ENCODE measurements around the gene DPM2. TPM values are rescaled to one million over a fixed set of nuclear protein-coding genes. Genes with fewer than 3 reads are reported as not detected.

DPM2 gene
- total and polyA plus RNA-seq, 2 of the 4 experiments (the other 2 are of a cell fraction) = 10.8 to 60.6 TPM

GRCh38 chr9:127941961-127942215, 4.2 kb upstream of the DPM2 start:
- Histone ChIP-seq H4K91ac (ENCODE audit: insufficient read depth, low read depth, low read length) (no peak overlapping the region), H2AK9ac (replicated peaks; ENCODE audit: low read depth, low read length, poor library complexity) (no peak overlapping the region), H3K14ac (replicated peaks; ENCODE audit: low read depth, low read length) (no peak overlapping the region), H3K4ac (ENCODE audit: low read depth, low read length) (no peak overlapping the region), H2AFZ (replicated peaks; ENCODE audit: low read length, poor library complexity) (no peak overlapping the region), H2AK5ac (ENCODE audit: low read depth, low read length) (no peak overlapping the region), H3K79me1 (ENCODE audit: low read depth in 1 of 2, low read length in 2 of 2) (peaks cover 3 to 13% of the 10 kb centered on the region in 2 experiments; a peak in 2 of 4 replicates), H3K9me3 (ENCODE audit: control insufficient read depth, insufficient read depth, low read length) (no peaks in the 10 kb centered on the region), H3K18ac (ENCODE audit: low read depth, low read length) (no peak overlapping the region), H3K27me3 (ENCODE audit: control insufficient read depth, insufficient read depth, low read length) (no peaks in the 10 kb centered on the region), H3K4me2 (ENCODE audit: low read depth, low read length) (no peak overlapping the region), H3K4me1 (ENCODE audit: control insufficient read depth, insufficient read depth, low read length) (peaks cover 9% of the 10 kb centered on the region; the same call in 1 of the 2 replicates), H3K9ac (ENCODE audit: low read depth, low read length) (no peak overlapping the region), H2BK120ac (ENCODE audit: low read depth, low read length) (no peak overlapping the region), H4K8ac (ENCODE audit: low read depth in 2 of 2, low read length in 2 of 2) (no peak overlapping the region), H3K23ac (ENCODE audit: low read depth, low read length) (no peak overlapping the region), H3K56ac (ENCODE audit: extremely low read depth, insufficient read depth, low read length) (no peak overlapping the region), H4K5ac (ENCODE audit: low read depth, low read length) (no peak overlapping the region), H4K20me1 (ENCODE audit: insufficient read depth, low read length) (peaks cover 18% of the 10 kb centered on the region; the same call in 1 of the 2 replicates), H3K27ac (ENCODE audit: insufficient read depth, low read length) (no peak overlapping the region), H3K9me1 (ENCODE audit: insufficient read depth, low read length) (0 out of 2 replicates have a peak, but pooled peaks cover 5% of the 10 kb centered on the region), H2BK5ac (ENCODE audit: low read depth, low read length, poor library complexity, severe bottlenecking) (no peak overlapping the region), H3K36me3 (ENCODE audit: control insufficient read depth, insufficient read depth, low read length) (peaks cover 29% of the 10 kb centered on the region), H2BK20ac (ENCODE audit: low read depth, low read length) (no peak overlapping the region), H2BK15ac (ENCODE audit: low read depth, low read length) (no peak overlapping the region), H3K4me3 (ENCODE audit: insufficient read depth, low read depth, low read length) (no peak overlapping the region)
- ChIA-PET POLR2A (ENCODE audit: unreplicated experiment) (no interaction called here), CTCF (interaction anchor here (0.9 to 2.8 kb wide), 3 partner anchors 37 to 176 kb away, joined by 3 to 15 read pairs (median 3); no protein-coding TSS in a partner anchor)
- in situ Hi-C loops (cut with MboI; ENCODE audit: low sequenced_read_pairs) = no loop called here
- no peak for TF ChIP-seq MAFK (IDR thresholded peaks at IDR 0.05; ENCODE audit: low read depth, low read length)
- TF ChIP-seq CEBPB (IDR thresholded peaks at IDR 0.05; ENCODE audit: low read depth, low read length) = no peak
- no peak for TF ChIP-seq CHD1 (IDR thresholded peaks at IDR 0.05; ENCODE audit: low read depth, low read length)
- TF ChIP-seq POLR2A (IDR thresholded peaks at IDR 0.05; ENCODE audit: low read depth, low read length) = no peak
- no peak for TF ChIP-seq BHLHE40 (IDR thresholded peaks at IDR 0.05; ENCODE audit: low read depth, low read length)
- no peak for TF ChIP-seq MAZ (IDR thresholded peaks at IDR 0.05; ENCODE audit: borderline replicate concordance, low read depth, low read length)
- no peak for TF ChIP-seq MXI1 (IDR thresholded peaks at IDR 0.05; ENCODE audit: borderline replicate concordance, low read depth, low read length)
- no peak for TF ChIP-seq RCOR1 (IDR thresholded peaks at IDR 0.05; ENCODE audit: insufficient replicate concordance, low read length)
- TF ChIP-seq FOS (IDR thresholded peaks at IDR 0.05; ENCODE audit: low read depth, low read length) = no peak
- no peak for TF ChIP-seq ELK1 (IDR thresholded peaks at IDR 0.05; ENCODE audit: borderline replicate concordance, low read depth, low read length)
- TF ChIP-seq RAD21 (IDR thresholded peaks at IDR 0.05; ENCODE audit: low read length) = no peak
- no peak for TF ChIP-seq RFX5 (IDR thresholded peaks at IDR 0.05; ENCODE audit: low read depth, low read length)
- no peak for TF ChIP-seq SMC3 (IDR thresholded peaks at IDR 0.05; ENCODE audit: low read depth, low read length)
- no peak for TF ChIP-seq USF2 (IDR thresholded peaks at IDR 0.05; ENCODE audit: low read depth, low read length)
- no peak for TF ChIP-seq NFE2L2 (IDR thresholded peaks at IDR 0.05; ENCODE audit: low read depth, low read length)
- BruUV-seq (replicated peaks) = no TSS peak
- no peak for DNase-seq
- dilution Hi-C loops (cut with HindIII; ENCODE audit: low sequenced_read_pairs, unreplicated experiment) = no loop called here
- 92% methylated on average over 2 of the region's 3 CpGs; no CpG with 5 or more reads in 1 of the 2 experiments for WGBS, 2 experiments (ENCODE audit: extremely low coverage in 2 of 2, insufficient read length in 1 of 2)
- no peak for ATAC-seq (ENCODE audit: low read depth)
- intact Hi-C loops (cut with micrococcal nuclease) = loop anchor here (1.0 to 5.0 kb wide), 4 partner anchors 37 to 155 kb away; no protein-coding TSS in a partner anchor

All from IMR-90 (cell line).